K562 (cell line): ENCODE results near the gene ADGRG1. TPM values are rescaled to one million over a fixed set of nuclear protein-coding genes. Genes with fewer than 3 reads are reported as not detected.

ENCODE experiments used
- ARID1B ChIP-seq: fragments of 450-650 bp; IDR thresholded peaks from 2 replicates; pipeline ENCODE4 v1.6.1; 2016; ENCODE audit warnings: antibody characterized with exemption, mild to moderate bottlenecking, inconsistent platforms
- ATF1 ChIP-seq, 2 experiments: fragments of 450-650 bp in 1 of 2; IDR thresholded peaks; 2 replicates each; pipeline ENCODE4 v1.6.1; 2016; ENCODE audit warnings: missing compliant biosample characterization in 1 of 2, missing genetic modification characterization in 1 of 2
- BRF2 ChIP-seq: IDR thresholded peaks from 3 replicates; pipeline ENCODE4 v1.6.1; 2011; ENCODE audit warnings: borderline replicate concordance, mild to moderate bottlenecking; ENCODE audit not compliant: insufficient read length, insufficient read depth
- CTBP1 ChIP-seq: fragments of 450-650 bp; IDR thresholded peaks from 2 replicates; pipeline ENCODE4 v1.6.1; 2016; ENCODE audit warnings: borderline replicate concordance
- HDAC3 ChIP-seq: fragments of 450-650 bp; IDR thresholded peaks from 2 replicates; pipeline ENCODE4 v1.6.1; 2018; ENCODE audit warnings: borderline replicate concordance, mild to moderate bottlenecking, moderate library complexity; ENCODE audit not compliant: partially characterized antibody
- KAT7 ChIP-seq: sonication (generic); formaldehyde crosslinking; IDR thresholded peaks from 2 replicates; pipeline ENCODE4 v1.8.0; 2022; ENCODE audit warnings: missing genetic modification reagents, mild to moderate bottlenecking, borderline replicate concordance
- KDM1A ChIP-seq, 2 experiments: fragments of 450-650 bp; IDR thresholded peaks; 2 replicates each; pipeline ENCODE4 v1.6.1; 2016; ENCODE audit warnings: mild to moderate bottlenecking in 2 of 2
- NRF1 ChIP-seq, 2 experiments: fragments of 450-650 bp; IDR thresholded peaks in 1 of 2; conservative IDR thresholded peaks in 1 of 2; 2 replicates each; pipeline ENCODE4 v1.6.1; 2014; ENCODE audit warnings: mild to moderate bottlenecking in 2 of 2
- PBX2 ChIP-seq, 2 experiments: IDR thresholded peaks in 1 of 2; conservative IDR thresholded peaks in 1 of 2; 2 replicates each; pipeline ENCODE4 v1.6.1; 2016; ENCODE audit warnings: low read depth in 2 of 2, mild to moderate bottlenecking in 1 of 2, missing compliant biosample characterization in 1 of 2, missing genetic modification characterization in 1 of 2, moderate library complexity in 1 of 2
- PHTF2 ChIP-seq: fragments of 250-450 bp; sonication (Bioruptor Pico); IDR thresholded peaks from 2 replicates; pipeline ENCODE4 v1.5.0; 2021; ENCODE audit warnings: mild to moderate bottlenecking
- PKNOX1 ChIP-seq: fragments of 450-650 bp; IDR thresholded peaks from 2 replicates; pipeline ENCODE4 v1.6.1; 2016
- SMARCA5 ChIP-seq: fragments of 450-650 bp; IDR thresholded peaks from 2 replicates; pipeline ENCODE4 v1.6.1; 2016
- SOX6 ChIP-seq: fragments of 450-650 bp; IDR thresholded peaks from 2 replicates; pipeline ENCODE4 v1.6.1; 2014; ENCODE audit warnings: mild to moderate bottlenecking
- TEAD4 ChIP-seq, 2 experiments: sonication (generic) in 1 of 2; formaldehyde crosslinking in 1 of 2; IDR thresholded peaks; 2 replicates each; pipeline versions ENCODE4 v1.6.1 to v1.8.0; 2012 to 2022; ENCODE audit warnings: borderline replicate concordance in 1 of 2, inconsistent platforms in 1 of 2, low read length in 1 of 2, mild to moderate bottlenecking in 1 of 2, missing genetic modification reagents in 1 of 2
- VEZF1 ChIP-seq: fragments of 200-800 bp; sonication (Bioruptor generic); IDR thresholded peaks from 2 replicates; pipeline ENCODE4 v1.6.1; 2017; ENCODE audit warnings: missing genetic modification characterization, missing compliant biosample characterization
- ZBTB7A ChIP-seq: IDR thresholded peaks from 2 replicates; pipeline ENCODE4 v1.6.1; 2011; ENCODE audit warnings: low read depth, mild to moderate bottlenecking, low read length, moderate library complexity, borderline replicate concordance; ENCODE audit not compliant: control insufficient read depth
- ZFP36 ChIP-seq: fragments of 150-350 bp; IDR thresholded peaks from 2 replicates; pipeline ENCODE4 v1.6.1; 2018; ENCODE audit warnings: low read length, low read depth; ENCODE audit not compliant: partially characterized antibody
- ZNF121 ChIP-seq: sonication (generic); formaldehyde crosslinking; conservative IDR thresholded peaks from 2 replicates; pipeline ENCODE4 v1.8.0; 2022; ENCODE audit warnings: missing genetic modification reagents
- ZNF584 ChIP-seq: fragments of 200-800 bp; sonication (Bioruptor generic); IDR thresholded peaks from 2 replicates; pipeline ENCODE4 v1.6.1; 2016; ENCODE audit warnings: low read depth, mild to moderate bottlenecking, missing genetic modification characterization, missing compliant biosample characterization
- ZNF644 ChIP-seq: fragments of 200-800 bp; sonication (Bioruptor generic); IDR thresholded peaks from 2 replicates; pipeline ENCODE4 v1.6.1; 2016; ENCODE audit warnings: low read depth, missing genetic modification characterization, missing compliant biosample characterization
- polyA plus RNA-seq, 8 experiments: library from polyadenylated mRNA; depleted of rRNA in 4 of 8; stranded (reverse) in 5 of 8; unstranded in 3 of 8; fragments of >200 nt; fragmentation: Nextera tagmentation in 2 of 8; fragmentation: Illumina TruSeq in 1 of 8; extraction: Ambion mirVana in 2 of 8; extraction: Trizol in 1 of 8; gene quantifications; 2 replicates each; pipeline versions ENCODE4 v1.2.1 to v1.2.3, GENCODE V29; 2011 to 2014; ENCODE audit warnings: inconsistent platforms in 1 of 8, missing spikeins in 1 of 8
- total RNA-seq, 7 experiments: library from RNA; depleted of rRNA in 6 of 7; stranded (reverse); fragments of >200 nt in 6 of 7; fragmentation: Illumina TruSeq in 2 of 7; extraction: Trizol in 2 of 7; gene quantifications; 2 replicates each; pipeline versions ENCODE4 v1.2.1 to v1.2.3, GENCODE V29; 2011 to 2021; ENCODE audit warnings: low replicate concordance in 1 of 7

The ADGRG1 gene
- total and polyA plus RNA-seq, 9 of the 15 experiments (the other 6 are each of a cell fraction or from before 2014, with no cell fraction given), result 0.04 to 0.31 (median 0.16) TPM; not detected in 6

- TF ChIP-seq BRF2 (no peak), KAT7 (CRISPR knock-in tag) (0 out of 2 replicates have a peak, but pooled peaks have one; percentile 35), PHTF2 (CRISPR knock-in tag) (no peak), ZBTB7A (no peak), PBX2 (CRISPR knock-in tag; IDR thresholded peaks at IDR 0.05; ENCODE audit: low read depth) (no peak), PBX2 (tag; conservative IDR thresholded peaks at IDR 0.05; ENCODE audit: low read depth) (peak; percentile 43), NRF1 (conservative IDR thresholded peaks at IDR 0.05 in 1 of 2, IDR thresholded peaks at IDR 0.05 in 1 of 2) (peak; percentile 41 to 44; a peak in 2 of 4 replicates), CTBP1 (0 out of 2 replicates have a peak, but pooled peaks have one; percentile 13), PKNOX1 (peak; percentile 36; the same call in 1 of the 2 replicates), ARID1B (peak; percentile 82), ZNF584 (CRISPR knock-in tag) (no peak), ZFP36 (peak; percentile 54), ATF1 (CRISPR knock-in tag; IDR thresholded peaks at IDR 0.05) (no peak), ATF1 (tag; IDR thresholded peaks at IDR 0.05) (peak; percentile 30), HDAC3 (peak; percentile 20), KDM1A (IDR thresholded peaks at IDR 0.05) (peak in 1 of 2 experiments; percentile 54; a peak in 2 of 4 replicates), VEZF1 (CRISPR knock-in tag) (0 out of 2 replicates have a peak, but pooled peaks have one; percentile 16), SMARCA5 (peak; percentile 21; the same call in 1 of the 2 replicates), ZNF644 (tag) (peak; percentile 56; the same call in 1 of the 2 replicates), SOX6 (peak; percentile 65; the same call in 1 of the 2 replicates), TEAD4 (IDR thresholded peaks at IDR 0.05; ENCODE audit: low read length) (peak; percentile 62), TEAD4 (CRISPR knock-in tag; IDR thresholded peaks at IDR 0.05; ENCODE audit: borderline replicate concordance) (no peak), ZNF121 (CRISPR knock-in tag) (no peak)
Observed at GRCh38 chr16:57700781-57701551, 72.5 kb downstream of the ADGRG1 start (continued).
